Uterus (tissue), 4 donors: ENCODE measurements around the gene OR10P1. TPM values are rescaled to one million over a fixed set of nuclear protein-coding genes. Genes with fewer than 3 reads are reported as not detected.

ENCODE experiments used
- DNase-seq, 2 donors: peaks; one replicate each; pipeline ENCODE4 v3.0.0-alpha.2; 2019 to 2020
- H3K27ac ChIP-seq, 2 donors: fragments of 200-600 bp; sonication (generic); 1 replicate in 1 of 2; 2 replicates in 1 of 2; pipeline ENCODE4 v1.5.1; 2016 to 2018
- H3K27me3 ChIP-seq, 2 donors: fragments of 200-600 bp; sonication (generic); one replicate each; pipeline ENCODE4 v1.5.1; 2018 to 2019; ENCODE audit warnings: control low read depth in 1 of 2
- H3K36me3 ChIP-seq, 2 donors: fragments of 200-600 bp; sonication (generic); one replicate each; pipeline ENCODE4 v1.5.1; 2019; ENCODE audit warnings: control low read depth in 1 of 2
- H3K4me1 ChIP-seq, 2 donors: fragments of 200-600 bp; sonication (generic); one replicate each; pipeline ENCODE4 v1.5.1; 2018 to 2019; ENCODE audit warnings: control low read depth in 1 of 2
- H3K4me3 ChIP-seq, 2 donors: fragments of 200-600 bp; sonication (generic); 1 replicate in 1 of 2; 2 replicates in 1 of 2; pipeline ENCODE4 v1.5.1; 2018 to 2019; ENCODE audit warnings: mild to moderate bottlenecking in 1 of 2
- H3K9me3 ChIP-seq, 2 donors: fragments of 200-600 bp; sonication (generic); one replicate each; pipeline ENCODE4 v1.5.1; 2019; ENCODE audit warnings: control low read depth in 1 of 2
- POLR2A ChIP-seq, 2 donors: fragments of 450-650 bp; IDR thresholded peaks; one replicate each; pipeline ENCODE4 v1.6.1; 2016; ENCODE audit warnings: antibody characterized with exemption in 2 of 2, mild to moderate bottlenecking in 1 of 2, moderate library complexity in 1 of 2
- intact Hi-C: fragments of 100-400 bp; cut with DNase I; formaldehyde crosslinking; loops from one replicate; pipeline ENCODE4 v1.15.1; 2023; ENCODE audit warnings: low total_unique reads
- small RNA-seq: library from RNA; depleted of rRNA; stranded (forward); fragments of <200 nt; gene quantifications from one replicate; pipeline ENCODE3, GENCODE V24; 2016
- total RNA-seq, 4 donors: library from RNA; depleted of rRNA in 3 of 4; stranded (reverse); fragments of >200 nt in 3 of 4; gene quantifications; one replicate each; pipeline versions ENCODE4 v1.1.0 to v1.2.4, GENCODE V29; 2014 to 2023
- TF ChIP-seq, protein P1 (sequence below), 4 experiments: fragments of 200-600 bp in 2 of 4; fragments of 450-650 bp in 2 of 4; sonication (generic) in 2 of 4; IDR thresholded peaks; one replicate each; pipeline ENCODE4 v1.5.1; 2016 to 2019; ENCODE audit warnings: antibody characterized with exemption in 4 of 4, mild to moderate bottlenecking in 2 of 4, moderate library complexity in 1 of 4
- donor health status: DM: yes; HTN: yes; CAD: no.

OR10P1 gene
- total RNA-seq, 4 donors from 2014 or later, result not detected

DNA sequence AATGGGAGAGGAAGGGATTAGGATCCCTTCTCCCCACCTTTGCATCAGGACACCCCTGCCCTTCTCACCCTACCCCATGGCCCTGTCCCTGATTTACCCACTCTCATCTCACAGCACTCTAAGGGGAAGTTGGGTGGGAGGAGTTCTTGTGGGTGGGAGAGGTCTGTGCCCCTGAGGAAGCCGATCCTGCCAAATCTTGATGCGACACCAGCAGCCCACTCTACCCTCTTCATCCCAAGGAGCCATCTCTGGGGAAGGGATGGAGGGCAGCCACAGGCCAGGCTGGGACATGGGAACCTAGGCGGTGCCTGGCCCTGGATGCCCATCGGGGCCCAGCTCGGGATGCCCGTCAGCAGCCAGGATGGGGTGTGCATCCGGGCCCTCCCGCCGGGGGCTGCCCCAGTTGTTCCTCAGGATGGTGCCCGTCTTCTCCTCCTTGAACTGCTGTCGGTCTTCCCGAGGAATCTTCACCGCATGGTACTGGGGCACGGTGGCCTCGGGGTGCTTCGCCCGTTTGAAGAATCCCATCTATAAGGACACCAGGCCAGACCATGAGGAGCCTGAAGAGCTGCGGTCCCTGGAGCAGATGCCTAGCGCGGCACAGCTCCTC lies 48.2 kb downstream of the OR10P1 start:
- Histone ChIP-seq H3K9me3 (no peaks in the 10 kb centered on the region), H3K4me3 (no peak overlapping the region), H3K27me3 (no peaks in the 10 kb centered on the region), H3K27ac (no peak overlapping the region), H3K4me1 (peaks cover 0 to 6% of the 10 kb centered on the region in 2 donors), H3K36me3 (no peaks in the 10 kb centered on the region)
- intact Hi-C loops, result no loop called here
- TF ChIP-seq POLR2A (IDR thresholded peaks at IDR 0.05), result no peak
- TF ChIP-seq, protein P1, sequence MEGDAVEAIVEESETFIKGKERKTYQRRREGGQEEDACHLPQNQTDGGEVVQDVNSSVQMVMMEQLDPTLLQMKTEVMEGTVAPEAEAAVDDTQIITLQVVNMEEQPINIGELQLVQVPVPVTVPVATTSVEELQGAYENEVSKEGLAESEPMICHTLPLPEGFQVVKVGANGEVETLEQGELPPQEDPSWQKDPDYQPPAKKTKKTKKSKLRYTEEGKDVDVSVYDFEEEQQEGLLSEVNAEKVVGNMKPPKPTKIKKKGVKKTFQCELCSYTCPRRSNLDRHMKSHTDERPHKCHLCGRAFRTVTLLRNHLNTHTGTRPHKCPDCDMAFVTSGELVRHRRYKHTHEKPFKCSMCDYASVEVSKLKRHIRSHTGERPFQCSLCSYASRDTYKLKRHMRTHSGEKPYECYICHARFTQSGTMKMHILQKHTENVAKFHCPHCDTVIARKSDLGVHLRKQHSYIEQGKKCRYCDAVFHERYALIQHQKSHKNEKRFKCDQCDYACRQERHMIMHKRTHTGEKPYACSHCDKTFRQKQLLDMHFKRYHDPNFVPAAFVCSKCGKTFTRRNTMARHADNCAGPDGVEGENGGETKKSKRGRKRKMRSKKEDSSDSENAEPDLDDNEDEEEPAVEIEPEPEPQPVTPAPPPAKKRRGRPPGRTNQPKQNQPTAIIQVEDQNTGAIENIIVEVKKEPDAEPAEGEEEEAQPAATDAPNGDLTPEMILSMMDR (IDR thresholded peaks at IDR 0.05), result no peak
- DNase-seq, result no peak

DNA sequence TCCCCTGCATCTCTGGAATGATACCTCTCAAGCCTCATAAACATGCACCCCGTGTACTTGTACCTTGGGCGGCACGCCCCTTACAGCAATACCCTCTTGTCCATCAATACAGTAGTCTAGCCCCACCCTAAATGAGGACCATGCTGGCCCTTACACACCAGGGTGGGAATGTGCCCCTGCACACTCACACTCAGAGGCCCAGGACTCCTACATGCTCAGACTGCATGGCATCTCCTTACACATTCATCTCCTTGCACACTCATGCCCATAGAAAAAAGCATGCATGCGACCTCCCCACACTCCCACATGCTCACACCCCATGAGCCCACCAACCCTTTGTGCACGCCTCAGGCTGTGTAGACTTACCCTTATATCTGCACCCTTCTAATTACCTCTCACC lies 49.0 kb downstream of the OR10P1 start:
- intact Hi-C loops, result no loop called here
- DNase-seq, result no peak
- Histone ChIP-seq H3K4me1 (peaks cover 0 to 6% of the 10 kb centered on the region in 2 donors), H3K9me3 (no peaks in the 10 kb centered on the region), H3K4me3 (no peak overlapping the region), H3K36me3 (no peaks in the 10 kb centered on the region), H3K27ac (no peak overlapping the region), H3K27me3 (no peaks in the 10 kb centered on the region)
- TF ChIP-seq, protein P1 (IDR thresholded peaks at IDR 0.05), result no peak
- no peak for TF ChIP-seq POLR2A (IDR thresholded peaks at IDR 0.05)

DNA sequence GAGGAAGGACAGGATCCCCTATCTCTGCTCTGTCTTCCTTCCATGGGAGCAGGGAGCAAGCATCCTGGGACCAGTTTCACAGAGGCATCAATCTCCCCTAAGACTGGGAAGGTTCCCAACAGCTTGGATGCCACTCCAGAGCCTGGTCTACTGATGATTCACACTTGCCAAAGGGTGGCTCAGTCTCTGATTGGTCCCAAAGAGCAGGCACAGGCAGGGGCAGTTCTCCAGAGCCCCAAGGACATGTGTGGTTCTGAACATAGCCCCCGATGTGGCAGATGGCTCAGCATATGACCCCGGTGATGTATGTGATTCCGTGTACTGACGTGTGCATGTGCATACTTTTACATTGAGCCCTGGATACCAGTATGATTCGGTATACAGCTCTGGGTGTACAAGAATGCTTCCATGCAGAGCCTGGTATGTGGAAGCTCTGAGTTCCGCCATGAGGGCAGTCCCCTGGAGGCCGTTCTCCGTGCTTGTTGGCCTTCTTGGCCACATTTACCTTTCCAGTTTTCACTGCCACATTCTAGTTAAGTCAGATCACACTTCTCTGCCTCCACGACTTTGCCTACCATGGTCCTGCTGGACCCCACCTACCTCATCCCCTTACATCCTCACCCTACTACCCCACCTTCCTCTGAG lies 49.8 kb downstream of the OR10P1 start:
- intact Hi-C loops, result no loop called here
- no peaks in the 10 kb centered on the region for H3K9me3 ChIP-seq
- peaks cover 0 to 1% of the 10 kb centered on the region in 2 donors for H3K4me1 ChIP-seq
- TF ChIP-seq, protein P1 (IDR thresholded peaks at IDR 0.05), result no peak
- no peak for TF ChIP-seq POLR2A (IDR thresholded peaks at IDR 0.05)
- no peaks in the 10 kb centered on the region for H3K27me3 ChIP-seq
- H3K4me3 ChIP-seq, result no peak overlapping the region
- H3K36me3 ChIP-seq, result no peaks in the 10 kb centered on the region
- no peak for DNase-seq
- H3K27ac ChIP-seq, result no peak overlapping the region

Small RNA genes within 50 kb of the gene (small RNA-seq; reads per million reads assigned to genes)
- gene AC009779.5, result not detected

Other genes with a start within 250 kb of the OR10P1 start
- gene OR6C65, start 236.4 kb upstream of the OR10P1 start, total RNA-seq, result not detected
- gene OR6C76, start 210.6 kb upstream of the OR10P1 start, total RNA-seq, result not detected
- gene OR6C2, start 192.8 kb upstream of the OR10P1 start, total RNA-seq, result not detected
- gene OR6C70, start 166.8 kb upstream of the OR10P1 start, total RNA-seq, result not detected
- not detected for gene OR6C68, start 144.5 kb upstream of the OR10P1 start, total RNA-seq
- gene OR6C4, start 87.3 kb upstream of the OR10P1 start, total RNA-seq, result not detected
- not detected for gene OR2AP1, start 64.4 kb upstream of the OR10P1 start, total RNA-seq
- gene ITGA7, start 71.0 kb downstream of the OR10P1 start, total RNA-seq, result 100 to 1,000 TPM in 1 of 4 donors, 10 to 100 TPM in 2, 1 to 10 TPM in 1; 6.8 to 167 (median 29.4) TPM
- 100 to 1,000 TPM in 3 of 4 donors, 10 to 100 TPM in 1; 53.6 to 238 (median 140) TPM for gene BLOC1S1, start 79.2 kb downstream of the OR10P1 start, total RNA-seq
- gene RDH5, start 83.5 kb downstream of the OR10P1 start, total RNA-seq, result 10 to 100 TPM in 2 of 4 donors, 1 to 10 TPM in 2; 4.1 to 16.8 (median 9.7) TPM
- gene CD63, start 92.1 kb downstream of the OR10P1 start, total RNA-seq, result 100 to 1,000 TPM; 417 to 911 (median 637) TPM
- 10 to 100 TPM in 1 of 4 donors, 1 to 10 TPM in 2, under 1 TPM in 1; 0.77 to 17.1 (median 5.0) TPM for gene GDF11, start 106.2 kb downstream of the OR10P1 start, total RNA-seq
- gene SARNP, start 180.8 kb downstream of the OR10P1 start, total RNA-seq, result 100 to 1,000 TPM in 1 of 4 donors, 10 to 100 TPM in 3; 45.9 to 106 (median 66.6) TPM
- 10 to 100 TPM in 1 of 4 donors, 1 to 10 TPM in 3; 1.3 to 38.6 (median 7.5) TPM for gene ORMDL2, start 181.1 kb downstream of the OR10P1 start, total RNA-seq
- gene DNAJC14, start 192.7 kb downstream of the OR10P1 start, total RNA-seq, result 100 to 1,000 TPM in 1 of 4 donors, 10 to 100 TPM in 2, 1 to 10 TPM in 1; 4.1 to 100 (median 40.2) TPM
- 10 to 100 TPM in 2 of 4 donors, 1 to 10 TPM in 2; 5.6 to 36.6 (median 11.4) TPM for gene MMP19, start 206.0 kb downstream of the OR10P1 start, total RNA-seq